ENCODE data around the gene RHOH. TPM values are rescaled to one million over a fixed set of nuclear protein-coding genes. Genes with fewer than 3 reads are reported as not detected.

The RHOH gene
- total RNA-seq, 1 experiment from 2014 or later = not detected

DNA sequence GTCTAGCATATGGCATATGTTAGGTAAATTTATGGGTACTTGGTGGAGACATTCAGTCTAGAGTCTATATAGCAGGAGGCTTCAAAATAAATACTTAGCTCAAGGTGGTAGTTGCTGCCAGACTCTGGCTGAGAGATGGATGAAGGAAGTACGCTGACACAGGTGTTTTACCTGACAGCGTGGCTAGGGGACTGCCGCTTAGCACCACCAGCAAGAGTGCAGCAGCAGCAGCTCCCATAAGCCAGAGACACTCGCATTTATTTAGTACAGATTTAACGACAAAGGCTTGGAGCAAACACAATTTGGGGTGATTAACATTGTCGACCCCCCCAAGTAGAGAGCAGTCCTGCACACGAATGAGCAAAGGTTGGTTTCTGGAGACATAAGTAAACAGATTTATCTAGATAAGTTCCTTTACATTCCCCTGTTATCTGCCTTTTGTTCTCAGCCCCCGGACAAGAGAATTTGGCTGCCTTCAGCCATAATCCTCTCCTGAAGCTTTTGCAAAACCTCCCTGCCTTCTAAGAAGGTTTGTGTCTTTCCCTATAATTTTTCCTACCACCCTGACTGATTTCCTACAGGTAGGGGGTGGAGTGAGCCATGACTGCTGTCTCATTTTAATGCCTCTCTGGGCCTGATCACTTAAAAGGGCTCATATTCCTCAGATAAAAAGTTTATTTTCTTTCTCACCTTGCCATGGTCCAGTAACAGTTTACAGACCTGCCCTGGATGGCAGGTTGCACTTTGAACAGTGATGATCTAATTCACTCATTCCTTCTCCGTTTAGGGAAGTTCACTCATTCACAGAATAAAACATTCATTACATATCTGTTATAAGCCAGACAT lies 64.6 kb downstream of the RHOH start:
- intact Hi-C loops (cut with micrococcal nuclease) = no loop called here
- Mint-ChIP-seq H3K27ac (ENCODE audit: low read depth, unreplicated experiment) (no peak overlapping the region), H3K36me3 (ENCODE audit: insufficient read depth, unreplicated experiment) (no peaks in the 10 kb centered on the region), H3K4me3 (ENCODE audit: unreplicated experiment) (no peak overlapping the region), H3K9me3 (ENCODE audit: unreplicated experiment) (no peaks in the 10 kb centered on the region), H3K27me3 (ENCODE audit: insufficient read depth, unreplicated experiment) (no peaks in the 10 kb centered on the region), H3K4me1 (ENCODE audit: insufficient read depth, unreplicated experiment) (peaks cover 8% of the 10 kb centered on the region)
- ChIA-PET POLR2A (interaction anchor here (0.6 to 1.0 kb wide), 2 partner anchors 10 to 623 kb away, joined by 3 to 5 read pairs; no protein-coding TSS in a partner anchor), CTCF (interaction anchor here (0.6 kb wide), 1 partner anchor 48 kb away, joined by 6 read pairs; no protein-coding TSS in a partner anchor)
- no peak for DNase-seq (ENCODE audit: unreplicated experiment)
- no TSS peak for BruUV-seq (replicated peaks)
- TF ChIP-seq, protein P1, sequence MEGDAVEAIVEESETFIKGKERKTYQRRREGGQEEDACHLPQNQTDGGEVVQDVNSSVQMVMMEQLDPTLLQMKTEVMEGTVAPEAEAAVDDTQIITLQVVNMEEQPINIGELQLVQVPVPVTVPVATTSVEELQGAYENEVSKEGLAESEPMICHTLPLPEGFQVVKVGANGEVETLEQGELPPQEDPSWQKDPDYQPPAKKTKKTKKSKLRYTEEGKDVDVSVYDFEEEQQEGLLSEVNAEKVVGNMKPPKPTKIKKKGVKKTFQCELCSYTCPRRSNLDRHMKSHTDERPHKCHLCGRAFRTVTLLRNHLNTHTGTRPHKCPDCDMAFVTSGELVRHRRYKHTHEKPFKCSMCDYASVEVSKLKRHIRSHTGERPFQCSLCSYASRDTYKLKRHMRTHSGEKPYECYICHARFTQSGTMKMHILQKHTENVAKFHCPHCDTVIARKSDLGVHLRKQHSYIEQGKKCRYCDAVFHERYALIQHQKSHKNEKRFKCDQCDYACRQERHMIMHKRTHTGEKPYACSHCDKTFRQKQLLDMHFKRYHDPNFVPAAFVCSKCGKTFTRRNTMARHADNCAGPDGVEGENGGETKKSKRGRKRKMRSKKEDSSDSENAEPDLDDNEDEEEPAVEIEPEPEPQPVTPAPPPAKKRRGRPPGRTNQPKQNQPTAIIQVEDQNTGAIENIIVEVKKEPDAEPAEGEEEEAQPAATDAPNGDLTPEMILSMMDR (IDR thresholded peaks at IDR 0.05; ENCODE audit: unreplicated experiment) = no peak

DNA sequence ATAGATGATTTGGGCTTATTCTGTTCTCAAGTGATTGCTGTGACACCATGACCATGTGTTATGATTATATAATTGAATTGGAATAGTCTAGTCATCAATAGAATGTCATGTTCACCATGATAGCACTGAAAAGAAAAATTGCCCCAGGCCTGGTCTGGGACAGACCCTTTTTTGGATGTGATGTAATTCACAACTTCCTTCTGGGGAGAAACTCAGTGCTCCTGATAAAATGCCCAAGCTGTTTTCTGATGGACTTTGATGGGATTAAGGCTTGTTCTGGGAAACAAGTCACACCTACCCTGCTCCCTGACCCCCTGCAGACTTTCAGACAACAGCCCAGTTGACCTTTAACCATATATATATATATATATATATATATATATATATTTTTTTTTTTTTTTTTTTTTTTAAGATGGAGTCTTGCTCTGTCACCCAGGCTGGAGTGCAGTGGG lies 65.3 kb downstream of the RHOH start:
- H3K9me3 Mint-ChIP-seq (ENCODE audit: unreplicated experiment) = no peaks in the 10 kb centered on the region
- no peak for DNase-seq (ENCODE audit: unreplicated experiment)
- POLR2A ChIA-PET = interaction anchor here (1.0 kb wide), 1 partner anchor 9 kb away, joined by 5 read pairs; no protein-coding TSS in a partner anchor
- H3K27me3 Mint-ChIP-seq (ENCODE audit: insufficient read depth, unreplicated experiment) = no peaks in the 10 kb centered on the region
- intact Hi-C loops (cut with micrococcal nuclease) = no loop called here
- no peaks in the 10 kb centered on the region for H3K36me3 Mint-ChIP-seq (ENCODE audit: insufficient read depth, unreplicated experiment)
- peaks cover 6% of the 10 kb centered on the region for H3K4me1 Mint-ChIP-seq (ENCODE audit: insufficient read depth, unreplicated experiment)
- CTCF ChIA-PET = no interaction called here
- no peak overlapping the region for H3K4me3 Mint-ChIP-seq (ENCODE audit: unreplicated experiment)
- no TSS peak for BruUV-seq (replicated peaks)
- H3K27ac Mint-ChIP-seq (ENCODE audit: low read depth, unreplicated experiment) = no peak overlapping the region
- TF ChIP-seq, protein P1 (IDR thresholded peaks at IDR 0.05; ENCODE audit: unreplicated experiment) = no peak

DNA sequence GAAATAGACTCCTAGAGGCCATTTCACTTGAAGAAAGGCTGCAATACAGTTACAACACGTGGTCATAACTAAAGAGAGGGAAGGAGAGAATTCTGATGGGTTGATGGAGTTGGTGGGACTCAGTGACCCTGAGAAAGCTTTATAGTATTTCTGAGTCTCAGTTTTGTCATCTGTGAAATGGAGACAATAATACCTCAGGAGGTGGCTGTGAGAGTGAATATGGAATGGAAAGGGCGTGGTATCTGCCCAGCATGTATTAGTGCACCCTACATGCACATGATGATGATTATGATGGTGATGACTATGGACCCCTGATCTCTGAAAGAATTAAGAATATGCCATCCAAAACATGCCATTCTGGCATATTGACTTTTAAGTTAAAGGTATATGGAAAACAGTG lies 66.0 kb downstream of the RHOH start:
- Mint-ChIP-seq H3K9me3 (ENCODE audit: unreplicated experiment) (no peaks in the 10 kb centered on the region), H3K4me1 (ENCODE audit: insufficient read depth, unreplicated experiment) (peaks cover 6% of the 10 kb centered on the region), H3K36me3 (ENCODE audit: insufficient read depth, unreplicated experiment) (no peaks in the 10 kb centered on the region), H3K4me3 (ENCODE audit: unreplicated experiment) (no peak overlapping the region), H3K27ac (ENCODE audit: low read depth, unreplicated experiment) (no peak overlapping the region), H3K27me3 (ENCODE audit: insufficient read depth, unreplicated experiment) (no peaks in the 10 kb centered on the region)
- BruUV-seq (replicated peaks) = no TSS peak
- intact Hi-C loops (cut with micrococcal nuclease) = no loop called here
- ChIA-PET POLR2A (no interaction called here), CTCF (no interaction called here)
- TF ChIP-seq, protein P1 (IDR thresholded peaks at IDR 0.05; ENCODE audit: unreplicated experiment) = no peak
- no peak for DNase-seq (ENCODE audit: unreplicated experiment)

DNA sequence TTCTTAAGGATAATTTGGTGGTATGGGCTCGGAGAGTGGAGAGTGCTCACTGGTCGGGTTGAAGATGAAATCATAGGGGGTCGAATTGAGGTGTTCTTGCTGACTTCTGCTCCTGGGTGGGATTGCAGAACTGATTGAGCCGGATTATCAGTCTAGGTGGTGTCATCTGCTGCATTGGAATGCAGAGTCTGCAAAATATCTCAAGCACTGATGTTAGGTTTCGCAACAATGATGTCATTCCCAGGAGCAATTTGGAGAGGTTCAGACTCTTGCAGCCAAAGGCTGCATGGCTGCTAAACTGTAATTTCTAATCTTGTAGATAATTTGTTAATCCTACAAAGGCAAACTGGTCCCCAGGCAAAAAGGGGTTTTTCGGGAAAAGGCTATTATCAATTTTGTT lies 67.7 kb downstream of the RHOH start:
- peak; percentile 69 for DNase-seq (ENCODE audit: unreplicated experiment)
- H3K9me3 Mint-ChIP-seq (ENCODE audit: unreplicated experiment) = no peaks in the 10 kb centered on the region

More for the DNA sequence above, 67.7 kb downstream of the RHOH start:
- Mint-ChIP-seq H3K27ac (ENCODE audit: low read depth, unreplicated experiment) (no peak overlapping the region), H3K36me3 (ENCODE audit: insufficient read depth, unreplicated experiment) (no peaks in the 10 kb centered on the region), H3K27me3 (ENCODE audit: insufficient read depth, unreplicated experiment) (no peaks in the 10 kb centered on the region), H3K4me1 (ENCODE audit: insufficient read depth, unreplicated experiment) (peaks cover 6% of the 10 kb centered on the region), H3K4me3 (ENCODE audit: unreplicated experiment) (no peak overlapping the region)
- TF ChIP-seq, protein P1 (IDR thresholded peaks at IDR 0.05; ENCODE audit: unreplicated experiment) = no peak
- intact Hi-C loops (cut with micrococcal nuclease) = no loop called here
- ChIA-PET CTCF (no interaction called here), POLR2A (interaction anchor here (0.8 kb wide), 1 partner anchor 13 kb away, joined by 3 read pairs; no protein-coding TSS in a partner anchor)
- BruUV-seq (replicated peaks) = no TSS peak

Data from MCF 10A (cell line).